ENCODE measurements around the gene RAB27A. TPM values are rescaled to one million over a fixed set of nuclear protein-coding genes. Genes with fewer than 3 reads are reported as not detected.
A peak's percentile ranks its signal among the peaks of the same experiment; 100 is the strongest.
"Not testable (repeated sequence)": the region's sequence is repeated elsewhere in the genome, so short reads cannot be mapped to it uniquely, and the experiment has no call there.

Gene RAB27A
- 72.3 and 74.4 TPM in 2 replicates for total RNA-seq

DNA sequence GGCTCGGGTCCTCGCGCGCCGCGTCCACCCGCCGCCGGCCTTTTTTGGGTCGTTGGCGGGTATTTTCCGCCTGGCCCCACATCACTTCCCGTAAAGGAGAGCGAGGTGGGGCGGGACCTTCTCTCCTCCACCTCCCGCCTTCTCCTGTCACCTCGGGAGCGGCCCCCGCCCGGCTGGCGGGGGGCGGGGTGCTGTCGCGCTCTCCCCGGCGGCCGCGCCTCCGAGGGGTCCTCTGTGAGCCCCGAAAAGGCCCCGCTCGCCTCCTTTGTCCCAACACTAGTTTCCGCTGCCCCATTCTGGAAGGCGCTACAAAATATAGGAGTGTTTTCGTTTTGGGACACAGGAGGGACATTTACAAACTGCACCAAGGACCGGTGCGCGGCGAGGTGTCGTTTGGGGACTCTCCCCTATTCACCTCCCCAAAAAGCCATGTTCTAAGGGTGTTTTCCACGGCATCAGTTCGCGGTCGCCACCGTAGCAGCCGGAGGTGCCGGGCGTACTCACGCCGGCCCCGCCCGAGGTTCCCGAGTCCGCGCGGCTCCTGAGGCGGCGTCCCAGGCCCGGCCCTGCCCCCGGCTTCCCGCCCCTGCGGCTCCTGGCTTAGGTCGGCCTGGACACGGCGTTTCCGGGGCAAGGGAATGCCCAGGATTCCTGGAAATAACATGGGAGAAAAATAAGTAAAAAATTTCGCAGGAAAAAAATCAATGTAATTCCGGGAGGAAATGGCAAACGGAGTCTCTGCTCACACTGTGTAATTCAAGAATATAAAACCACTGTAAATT lies at the start of gene RAB27A:
Gene RAB27A (minus strand): TSS at position 68 of the 782 bp plus-strand sequence. CDS start 54,879 bp downstream, outside the sequence.
- peak within 1 kb of the TSS; percentile 91 for H3K27ac Mint-ChIP-seq
- peaks cover 36% of the 10 kb centered on the region for H3K4me1 Mint-ChIP-seq (ENCODE audit: low read depth)
- H3K4me3 Mint-ChIP-seq (ENCODE audit: low read depth), result peak within 1 kb of the TSS; percentile 91
- H3K36me3 Mint-ChIP-seq (ENCODE audit: low read depth), result peaks cover 36% of the 10 kb centered on the region
- H3K9me3 Mint-ChIP-seq, result no peaks in the 10 kb centered on the region
- peak; percentile 72 for DNase-seq (ENCODE audit: low spot score)
- no peaks in the 10 kb centered on the region for H3K27me3 Mint-ChIP-seq (ENCODE audit: low read depth)
- intact Hi-C loops (cut with micrococcal nuclease), result loop anchor here (1.0 to 2.0 kb wide), 6 partner anchors 8 to 118 kb away; partner anchors contain the start of genes CCPG1, PIERCE2, PIGB and PIGBOS1

DNA sequence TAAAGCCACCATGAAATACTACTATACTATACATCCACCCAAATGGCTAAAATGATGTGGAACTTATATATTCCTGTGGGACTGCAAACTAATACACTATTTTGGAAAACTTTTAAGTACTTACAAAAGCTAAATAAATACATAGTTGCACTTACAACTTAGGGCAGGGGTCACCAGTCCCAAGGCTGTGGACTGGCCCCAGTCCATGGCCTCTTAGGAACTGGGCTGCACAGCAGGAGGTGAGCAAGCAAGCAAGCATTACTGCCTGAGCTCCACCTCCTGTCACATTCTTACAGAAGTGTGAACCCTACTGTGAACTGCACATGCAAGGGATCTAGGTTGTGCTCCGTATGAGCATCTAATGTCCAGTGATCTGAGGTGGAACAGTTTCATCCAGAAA lies 47.5 kb upstream of the RAB27A start:
- H3K4me3 Mint-ChIP-seq (ENCODE audit: low read depth), result no peak overlapping the region
- no peak for DNase-seq (ENCODE audit: low spot score)
- no peak overlapping the region for H3K27ac Mint-ChIP-seq
- no peaks in the 10 kb centered on the region for H3K4me1 Mint-ChIP-seq (ENCODE audit: low read depth)
- no peaks in the 10 kb centered on the region for H3K9me3 Mint-ChIP-seq
- intact Hi-C loops (cut with micrococcal nuclease), result no loop called here
- peaks cover 32% of the 10 kb centered on the region for H3K36me3 Mint-ChIP-seq (ENCODE audit: low read depth)
- no peaks in the 10 kb centered on the region for H3K27me3 Mint-ChIP-seq (ENCODE audit: low read depth)

DNA sequence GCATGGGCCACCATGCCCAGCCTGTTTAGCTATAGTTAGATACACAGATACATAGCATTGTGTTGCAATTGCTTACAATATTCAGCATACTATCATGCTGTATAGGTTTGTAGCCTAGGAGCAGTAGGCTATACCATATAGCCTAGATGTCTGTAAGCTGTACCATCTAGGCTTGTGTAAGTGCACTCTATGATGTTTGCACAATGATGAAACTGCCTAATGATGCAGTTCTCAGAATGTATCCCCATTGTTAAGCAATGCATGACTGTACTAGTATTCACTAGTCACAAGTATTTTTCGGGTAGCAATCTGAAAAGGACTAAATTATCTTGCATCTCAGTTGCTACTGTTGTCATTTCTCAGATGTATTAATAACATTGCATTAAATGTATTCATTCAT lies 45.4 kb upstream of the RAB27A start:
- no peaks in the 10 kb centered on the region for H3K27me3 Mint-ChIP-seq (ENCODE audit: low read depth)
- H3K4me1 Mint-ChIP-seq (ENCODE audit: low read depth), result no peaks in the 10 kb centered on the region
- no peak overlapping the region for H3K4me3 Mint-ChIP-seq (ENCODE audit: low read depth)
- no peak overlapping the region for H3K27ac Mint-ChIP-seq
- intact Hi-C loops (cut with micrococcal nuclease), result no loop called here
- no peak for DNase-seq (ENCODE audit: low spot score)
- H3K9me3 Mint-ChIP-seq, result no peaks in the 10 kb centered on the region
- H3K36me3 Mint-ChIP-seq (ENCODE audit: low read depth), result peaks cover 43% of the 10 kb centered on the region

DNA sequence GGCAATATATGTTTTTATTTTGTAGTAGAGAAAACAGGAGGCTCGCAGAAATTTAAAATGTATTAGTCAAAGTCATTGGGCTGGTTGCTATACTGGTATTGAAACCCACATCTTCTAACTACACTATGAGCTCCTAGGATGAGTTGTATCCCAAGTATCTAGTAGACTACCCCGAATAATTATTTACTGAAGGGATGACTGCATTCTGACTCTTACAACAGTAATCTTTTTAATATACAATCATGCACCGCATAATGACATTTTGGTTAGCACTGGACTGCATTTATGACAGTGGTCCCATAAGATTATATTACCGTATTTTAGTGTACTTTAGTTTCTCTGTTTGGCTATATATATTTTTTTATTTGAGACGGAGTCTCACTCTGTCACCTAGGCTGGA lies 44.8 kb upstream of the RAB27A start:
- H3K4me1 Mint-ChIP-seq (ENCODE audit: low read depth), result no peaks in the 10 kb centered on the region

DNA sequence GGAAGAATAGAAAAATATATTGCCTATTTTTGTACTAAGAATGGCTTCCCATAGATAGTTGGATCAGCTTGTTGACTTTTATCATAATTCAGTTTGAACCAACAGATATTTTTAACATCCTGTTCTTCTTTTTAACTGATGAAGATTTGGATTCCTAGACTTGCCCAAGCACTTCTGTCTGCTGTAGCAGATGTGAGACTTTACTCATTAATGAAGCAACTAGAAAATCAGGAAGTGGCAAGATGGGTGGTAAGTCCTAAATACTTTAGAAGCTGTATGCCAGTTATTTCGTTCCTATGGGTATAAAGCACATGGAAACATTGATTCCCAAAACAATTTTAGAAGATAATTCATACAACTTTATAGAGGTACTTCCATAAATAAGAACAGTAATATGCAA lies 37.8 kb upstream of the RAB27A start:
- intact Hi-C loops (cut with micrococcal nuclease), result no loop called here
- no peak for DNase-seq (ENCODE audit: low spot score)
- Mint-ChIP-seq H3K9me3 (no peaks in the 10 kb centered on the region), H3K27me3 (ENCODE audit: low read depth) (no peaks in the 10 kb centered on the region), H3K27ac (no peak overlapping the region), H3K4me1 (ENCODE audit: low read depth) (peaks cover 5% of the 10 kb centered on the region), H3K36me3 (ENCODE audit: low read depth) (peaks cover 33% of the 10 kb centered on the region), H3K4me3 (ENCODE audit: low read depth) (no peak overlapping the region)

More for the DNA sequence above, 44.8 kb upstream of the RAB27A start:
- Mint-ChIP-seq H3K4me3 (ENCODE audit: low read depth) (no peak overlapping the region), H3K9me3 (no peaks in the 10 kb centered on the region), H3K36me3 (ENCODE audit: low read depth) (peaks cover 40% of the 10 kb centered on the region), H3K27me3 (ENCODE audit: low read depth) (no peaks in the 10 kb centered on the region), H3K27ac (no peak overlapping the region)
- no peak for DNase-seq (ENCODE audit: low spot score)
- intact Hi-C loops (cut with micrococcal nuclease), result no loop called here

DNA sequence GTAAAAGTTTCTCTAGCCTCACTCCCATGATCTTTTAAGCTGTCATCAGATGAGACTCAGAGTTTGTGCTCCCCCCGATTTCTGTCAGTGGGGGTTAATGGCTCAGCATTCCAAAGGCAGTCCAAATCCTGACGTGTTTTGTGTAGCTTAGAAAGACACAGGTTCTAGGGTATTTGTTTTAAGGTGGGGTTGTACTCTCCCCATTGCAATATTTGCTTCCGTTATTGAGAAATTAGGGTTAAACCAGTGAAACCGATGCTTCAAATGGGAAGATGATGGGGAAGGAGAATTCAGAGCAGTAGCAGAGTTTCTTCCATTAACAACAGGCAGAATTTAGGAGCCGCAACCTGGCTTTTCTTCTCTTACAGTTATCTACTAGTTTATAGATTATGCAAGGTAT lies 32.9 kb upstream of the RAB27A start:
- Mint-ChIP-seq H3K27ac (no peak overlapping the region), H3K4me1 (ENCODE audit: low read depth) (peaks cover 28% of the 10 kb centered on the region), H3K9me3 (no peaks in the 10 kb centered on the region), H3K4me3 (ENCODE audit: low read depth) (no peak overlapping the region), H3K36me3 (ENCODE audit: low read depth) (peaks cover 33% of the 10 kb centered on the region), H3K27me3 (ENCODE audit: low read depth) (no peaks in the 10 kb centered on the region)
- intact Hi-C loops (cut with micrococcal nuclease), result no loop called here
- DNase-seq (ENCODE audit: low spot score), result no peak

DNA sequence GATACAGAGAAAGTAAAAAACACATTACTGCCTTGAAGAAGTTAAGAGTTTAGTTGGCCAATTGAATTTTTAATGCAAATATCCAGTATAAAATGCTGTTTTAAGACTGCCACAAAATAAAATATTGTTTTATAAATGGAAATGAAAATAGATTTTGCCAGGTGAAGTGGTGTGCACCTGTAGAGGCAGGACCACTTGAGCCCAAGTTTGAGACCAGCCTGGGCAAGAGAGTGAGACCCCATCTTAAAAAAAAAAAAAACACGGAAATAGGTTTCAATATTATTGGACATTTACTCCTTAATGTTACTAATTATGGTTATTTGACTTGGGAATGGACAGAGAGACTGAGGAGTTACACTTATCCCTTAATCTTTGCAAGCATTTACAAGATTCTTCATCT lies 31.4 kb upstream of the RAB27A start:
- no peak overlapping the region for H3K4me3 Mint-ChIP-seq (ENCODE audit: low read depth)
- no peak for DNase-seq (ENCODE audit: low spot score)
- H3K36me3 Mint-ChIP-seq (ENCODE audit: low read depth), result peaks cover 42% of the 10 kb centered on the region
- no peaks in the 10 kb centered on the region for H3K27me3 Mint-ChIP-seq (ENCODE audit: low read depth)
- peaks cover 34% of the 10 kb centered on the region for H3K4me1 Mint-ChIP-seq (ENCODE audit: low read depth)
- intact Hi-C loops (cut with micrococcal nuclease), result no loop called here
- no peaks in the 10 kb centered on the region for H3K9me3 Mint-ChIP-seq
- H3K27ac Mint-ChIP-seq, result no peak overlapping the region

DNA sequence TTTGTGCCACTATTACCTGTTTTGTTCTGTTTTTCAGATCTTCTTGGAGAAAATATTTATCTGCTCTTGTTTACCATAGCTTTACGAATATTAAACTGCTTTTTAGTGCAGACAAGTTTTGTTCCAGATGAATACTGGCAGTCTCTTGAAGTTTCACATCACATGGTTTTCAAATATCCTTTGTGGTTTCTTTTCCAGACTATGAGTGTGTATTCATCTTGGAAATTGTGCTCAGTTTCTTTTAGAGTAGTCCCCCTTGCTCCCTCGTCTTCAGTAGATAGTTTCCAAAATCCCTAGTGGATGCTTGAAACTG lies 30.6 kb upstream of the RAB27A start:
- H3K4me3 Mint-ChIP-seq (ENCODE audit: low read depth), result peak overlapping the region; percentile 71

DNA sequence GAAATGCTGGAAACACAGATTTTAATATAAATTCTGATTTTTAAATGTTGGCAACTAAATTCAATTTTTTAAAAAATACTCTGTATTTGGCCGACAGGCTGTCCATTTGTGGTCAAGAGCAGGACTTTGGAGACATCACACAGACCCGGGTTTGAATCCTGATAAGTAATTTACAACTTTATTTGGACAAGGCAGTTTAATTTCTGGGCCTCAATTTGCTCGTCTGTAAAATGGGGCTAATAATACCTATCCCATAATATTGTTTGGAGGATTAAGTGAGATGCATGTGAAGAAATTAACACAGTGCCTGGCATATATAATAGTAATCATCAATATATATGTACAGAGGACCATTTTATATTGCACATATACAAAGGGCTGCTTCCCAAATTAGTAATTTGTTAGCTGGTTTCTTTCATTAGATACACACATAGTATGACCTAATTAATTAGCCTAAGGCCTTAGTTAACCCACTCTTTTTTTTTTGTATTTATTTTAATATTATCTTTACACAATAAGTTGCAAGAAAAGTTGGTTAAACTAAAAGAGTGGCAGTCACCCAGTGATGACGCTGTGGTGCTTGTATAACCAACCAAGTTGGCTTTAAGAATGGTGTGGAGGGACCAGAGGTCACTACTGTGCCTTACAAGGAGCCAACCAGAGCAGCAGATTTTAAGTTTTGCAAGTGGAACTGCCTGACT lies 30.1 kb upstream of the RAB27A start:
- peaks cover 46% of the 10 kb centered on the region for H3K4me1 Mint-ChIP-seq (ENCODE audit: low read depth)
- H3K9me3 Mint-ChIP-seq, result no peaks in the 10 kb centered on the region
- no peaks in the 10 kb centered on the region for H3K27me3 Mint-ChIP-seq (ENCODE audit: low read depth)
- H3K36me3 Mint-ChIP-seq (ENCODE audit: low read depth), result peaks cover 52% of the 10 kb centered on the region
- intact Hi-C loops (cut with micrococcal nuclease), result loop anchor here (1.0 to 5.0 kb wide), 6 partner anchors 29 to 178 kb away; partner anchors contain the start of genes CCPG1 and PIERCE2
- peak overlapping the region; percentile 100 for H3K4me3 Mint-ChIP-seq (ENCODE audit: low read depth)
- peak overlapping the region; percentile 98 for H3K27ac Mint-ChIP-seq
- DNase-seq (ENCODE audit: low spot score), result no peak

More for the DNA sequence above, 30.6 kb upstream of the RAB27A start:
- Mint-ChIP-seq H3K36me3 (ENCODE audit: low read depth) (peaks cover 47% of the 10 kb centered on the region), H3K27me3 (ENCODE audit: low read depth) (no peaks in the 10 kb centered on the region), H3K27ac (peak overlapping the region; percentile 38), H3K4me1 (ENCODE audit: low read depth) (peaks cover 41% of the 10 kb centered on the region), H3K9me3 (no peaks in the 10 kb centered on the region)
- intact Hi-C loops (cut with micrococcal nuclease), result no loop called here
- no peak for DNase-seq (ENCODE audit: low spot score)

DNA sequence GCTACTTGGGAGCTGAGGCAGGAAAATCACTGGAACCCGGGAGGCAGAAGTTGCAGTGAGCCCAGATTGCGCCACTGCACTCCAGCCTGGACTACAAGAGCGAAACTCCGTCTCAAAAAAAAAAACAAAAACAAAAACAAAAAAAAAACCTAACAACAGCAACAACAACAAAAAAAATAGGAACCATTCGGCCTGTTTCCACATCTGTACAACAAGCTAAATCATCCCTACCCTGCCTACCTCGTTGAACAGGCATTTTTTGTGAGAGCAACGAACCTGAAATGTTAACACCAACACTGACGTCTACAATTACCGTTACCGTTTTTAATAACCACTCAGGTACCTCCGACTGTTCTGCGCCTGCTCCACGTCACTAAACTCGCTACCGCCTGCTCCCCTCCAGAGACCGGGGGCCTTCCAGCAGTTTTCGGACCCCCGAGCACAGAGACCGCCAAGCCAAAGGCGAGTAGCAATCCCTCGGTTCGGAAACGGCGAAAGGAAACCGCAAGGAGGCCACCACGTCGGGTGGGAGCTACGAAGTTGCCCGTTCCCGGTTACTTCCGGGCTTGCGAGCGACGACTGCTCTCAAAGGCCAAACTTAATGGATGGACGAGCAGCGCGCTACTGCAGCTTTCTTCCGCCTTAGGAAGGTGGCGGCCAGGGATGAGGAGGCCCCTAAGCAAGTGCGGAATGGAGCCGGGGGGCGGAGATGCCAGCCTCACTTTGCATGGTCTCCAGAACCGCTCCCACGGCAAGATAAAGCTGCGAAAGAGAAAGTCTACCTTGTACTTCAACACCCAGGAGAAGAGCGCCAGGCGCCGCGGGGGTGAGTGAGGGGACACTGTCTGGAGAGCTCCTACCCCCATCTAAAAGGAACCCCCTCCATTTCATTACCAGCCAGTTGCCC lies 29.2 kb upstream of the RAB27A start, which contains the start of the genes PIGB and PIGBOS1:
Gene PIGB (plus strand): TSS at position 635 of the 907 bp plus-strand sequence. CDS start 29 bp downstream, at position 664.
Gene PIGBOS1 (minus strand): TSS at position 536 of the 907 bp plus-strand sequence. CDS start 1,331 bp downstream, outside the sequence.
- no peaks in the 10 kb centered on the region for H3K27me3 Mint-ChIP-seq (ENCODE audit: low read depth)
- peaks cover 51% of the 10 kb centered on the region for H3K36me3 Mint-ChIP-seq (ENCODE audit: low read depth)
- H3K9me3 Mint-ChIP-seq, result no peaks in the 10 kb centered on the region
- H3K4me1 Mint-ChIP-seq (ENCODE audit: low read depth), result peaks cover 52% of the 10 kb centered on the region
- peak within 1 kb of the TSS; percentile 100 for H3K4me3 Mint-ChIP-seq (ENCODE audit: low read depth)
- intact Hi-C loops (cut with micrococcal nuclease), result loop anchor here (1.0 to 5.0 kb wide), 6 partner anchors 28 to 178 kb away; partner anchors contain the start of genes CCPG1 and PIERCE2
- peak within 1 kb of the TSS; percentile 98 for H3K27ac Mint-ChIP-seq
- peak; percentile 82 for DNase-seq (ENCODE audit: low spot score)

DNA sequence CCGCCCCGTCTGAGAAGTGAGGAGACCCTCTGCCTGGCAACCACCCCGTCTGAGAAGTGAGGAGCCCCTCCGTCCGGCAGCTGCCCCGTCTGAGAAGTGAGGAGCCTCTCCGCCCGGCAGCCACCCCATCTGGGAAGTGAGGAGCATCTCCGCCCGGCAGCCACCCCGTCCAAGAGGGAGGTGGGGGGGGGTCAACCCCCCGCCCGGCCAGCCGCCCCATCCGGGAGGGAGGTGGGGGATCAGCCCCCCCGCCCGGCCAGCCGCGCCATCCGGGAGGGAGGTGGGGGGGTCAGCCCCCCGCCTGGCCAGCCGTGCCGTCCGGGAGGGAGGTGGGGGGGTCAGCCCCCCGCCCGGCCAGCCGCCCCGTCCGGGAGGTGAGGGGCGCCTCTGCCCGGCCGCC lies 13.2 kb upstream of the RAB27A start:
- H3K9me3 Mint-ChIP-seq; H3K27ac Mint-ChIP-seq; H3K27me3 Mint-ChIP-seq (ENCODE audit: low read depth); intact Hi-C loops (cut with micrococcal nuclease); DNase-seq (ENCODE audit: low spot score); H3K4me3 Mint-ChIP-seq (ENCODE audit: low read depth); H3K4me1 Mint-ChIP-seq (ENCODE audit: low read depth): not testable (repeated sequence)
- peaks cover 27% of the 10 kb centered on the region for H3K36me3 Mint-ChIP-seq (ENCODE audit: low read depth)

DNA sequence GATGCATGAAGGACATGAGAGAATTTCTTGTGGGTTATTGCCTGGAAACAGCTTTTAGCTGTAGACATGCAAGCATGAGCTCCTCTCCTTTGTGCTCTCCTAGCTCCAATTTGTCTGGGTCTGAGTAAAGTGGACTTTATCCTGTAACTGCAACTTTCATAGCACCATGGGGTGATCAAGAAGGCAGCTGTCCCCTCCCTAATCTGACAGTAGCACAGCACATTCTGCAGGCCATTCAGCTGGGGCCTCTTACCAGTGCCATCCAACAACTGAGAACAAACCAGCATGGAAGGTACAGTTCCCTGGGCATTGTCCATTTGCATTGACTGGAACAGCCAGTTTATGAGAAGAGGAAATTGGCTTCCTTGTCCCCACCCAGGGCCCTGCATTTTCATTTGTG lies 7.7 kb upstream of the RAB27A start:
- Mint-ChIP-seq H3K27me3 (ENCODE audit: low read depth) (no peaks in the 10 kb centered on the region), H3K4me1 (ENCODE audit: low read depth) (no peaks in the 10 kb centered on the region), H3K36me3 (ENCODE audit: low read depth) (no peaks in the 10 kb centered on the region), H3K4me3 (ENCODE audit: low read depth) (no peak overlapping the region), H3K9me3 (no peaks in the 10 kb centered on the region), H3K27ac (no peak overlapping the region)
- intact Hi-C loops (cut with micrococcal nuclease), result no loop called here
- no peak for DNase-seq (ENCODE audit: low spot score)

Measured in activated T-helper 2 cell treated with anti-CD3 and anti-CD28 coated beads, Interferon-gamma antibody, Interleukin-2, Interleukin-4, amounts not matched to agents 10 μg/mL and 5 μg/mL and 100 μg/mL, durations not matched to agents 14 hours and 24 hours and 36 hours (primary cell).